GM19468 (cell line): ENCODE measurements around the gene PCNX4.

Source experiments
- ATAC-seq: cut with Tn5 transposase; IDR thresholded peaks from one replicate; pipeline ENCODE4 v1.9.1; 2021; ENCODE audit warnings: mild to moderate bottlenecking, moderate library complexity, moderate number of reproducible peaks; ENCODE audit not compliant: unreplicated experiment; ENCODE audit errors: extremely low read depth

The PCNX4 gene

DNA sequence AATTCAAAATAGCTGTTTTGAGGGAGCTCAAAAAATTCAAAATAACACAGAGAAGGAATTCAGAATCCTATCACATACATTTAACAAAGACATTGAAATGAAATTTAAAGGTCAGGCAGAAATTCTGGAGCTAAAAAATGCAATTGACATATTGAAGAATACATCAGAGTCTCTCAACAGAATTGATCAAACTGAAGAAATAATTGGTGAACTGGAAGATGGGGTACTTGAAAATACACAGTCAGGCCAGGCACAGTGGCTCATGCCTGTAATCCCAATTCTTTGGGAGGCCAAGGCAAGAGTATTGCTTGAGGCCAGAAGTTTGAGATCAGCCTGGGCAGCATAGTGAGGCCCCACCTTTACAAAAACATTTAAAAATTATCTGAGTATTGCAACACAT, 107.6 kb downstream of the PCNX4 start:
- ATAC-seq: no peak

DNA sequence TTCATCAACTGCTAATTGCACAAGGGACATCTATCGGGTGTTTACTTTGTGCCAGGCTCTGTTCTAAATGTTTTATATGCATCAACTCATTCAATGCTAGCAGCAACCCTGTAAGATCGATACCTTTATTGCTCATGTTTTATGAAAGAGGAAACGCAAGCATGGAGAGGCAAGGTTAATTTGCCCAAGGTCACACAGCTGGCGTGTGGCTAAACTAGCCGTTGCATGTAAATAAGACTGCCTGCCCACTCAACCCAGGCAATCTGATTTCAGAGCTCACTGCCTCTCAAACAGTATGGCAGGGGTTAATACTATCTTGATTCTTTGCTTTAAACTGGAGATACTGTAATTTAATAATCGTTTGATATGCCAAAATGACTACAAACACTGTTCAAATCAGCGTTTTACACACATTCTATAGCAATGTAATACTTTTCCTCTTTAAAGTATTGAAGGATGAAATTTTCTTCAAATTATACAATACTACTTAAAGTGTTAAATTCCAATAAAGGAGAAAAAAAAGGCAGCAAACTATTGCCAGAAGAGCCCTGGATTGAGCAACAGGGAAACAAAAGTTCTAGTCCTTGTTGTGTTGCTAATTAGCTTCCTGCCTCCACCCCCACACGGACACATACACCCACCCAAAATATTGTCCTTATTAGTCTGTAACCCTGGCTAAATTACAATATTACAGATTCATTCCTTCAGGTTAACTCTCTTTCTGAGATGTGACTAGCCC, 112.5 kb downstream of the PCNX4 start:
- peak; percentile 89 for ATAC-seq

DNA sequence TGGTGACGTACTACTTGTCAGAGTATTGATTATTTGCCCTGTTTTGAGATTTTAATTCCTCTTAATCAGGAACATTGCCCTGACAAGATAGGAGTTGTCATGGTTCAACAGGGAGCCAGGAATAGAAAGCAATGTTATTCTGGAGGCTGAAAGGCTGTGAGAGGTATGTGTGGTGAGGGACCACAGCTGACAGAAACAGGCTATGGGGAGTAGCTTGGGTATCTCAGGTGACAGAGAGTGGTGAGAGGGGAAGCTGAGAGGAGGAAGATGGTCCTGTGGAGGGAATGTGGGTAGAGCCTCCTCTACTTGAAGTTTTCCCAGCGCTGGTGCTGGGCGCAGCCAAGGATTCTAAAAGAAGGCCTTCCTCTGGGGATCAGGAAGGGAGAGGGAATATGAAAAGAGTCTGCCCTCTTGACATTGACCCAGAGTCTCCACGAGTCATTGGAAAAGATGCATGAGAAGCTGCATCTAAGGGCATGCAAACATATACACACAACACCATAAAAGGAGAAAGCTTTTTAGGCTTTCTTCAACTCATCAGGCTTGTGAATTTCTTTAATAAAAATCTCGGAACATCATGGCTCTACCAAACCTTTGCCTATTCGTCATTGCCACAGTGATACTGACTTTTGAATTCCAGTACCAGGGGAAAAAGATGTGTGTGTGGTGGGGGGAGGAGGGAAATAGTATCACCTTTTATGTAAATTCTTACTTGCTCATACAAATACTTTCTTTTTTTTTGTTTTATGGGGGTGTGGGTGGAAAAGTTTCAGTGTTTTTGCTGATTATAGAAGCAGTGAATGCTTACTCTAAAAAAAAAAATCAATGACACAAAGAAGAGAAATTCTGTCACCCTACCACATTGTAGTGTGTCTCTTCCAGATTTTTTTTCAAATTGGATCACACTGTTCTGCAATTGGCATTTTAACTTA, 113.4 kb downstream of the PCNX4 start:
- ATAC-seq: peak; percentile 19

DNA sequence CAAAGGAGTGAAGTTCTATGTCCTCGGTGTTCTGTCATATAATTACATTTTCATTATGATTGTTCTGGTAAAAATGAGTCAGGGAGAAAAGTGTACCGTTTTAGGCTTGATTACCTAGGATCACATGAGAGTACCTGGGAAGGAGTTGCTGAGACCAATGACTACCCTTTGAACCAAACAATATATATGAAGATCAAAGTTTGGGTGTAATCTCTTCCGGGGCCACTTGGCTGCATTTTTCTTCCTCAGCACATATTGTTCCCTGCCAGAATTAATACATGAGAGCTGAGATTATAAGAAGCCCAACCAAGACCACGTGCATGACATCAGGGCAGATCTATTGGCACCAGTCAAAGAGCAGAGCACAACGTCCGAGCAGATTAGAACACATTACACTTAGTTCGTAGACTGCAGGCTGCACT, 114.5 kb downstream of the PCNX4 start:
- ATAC-seq: no peak

DNA sequence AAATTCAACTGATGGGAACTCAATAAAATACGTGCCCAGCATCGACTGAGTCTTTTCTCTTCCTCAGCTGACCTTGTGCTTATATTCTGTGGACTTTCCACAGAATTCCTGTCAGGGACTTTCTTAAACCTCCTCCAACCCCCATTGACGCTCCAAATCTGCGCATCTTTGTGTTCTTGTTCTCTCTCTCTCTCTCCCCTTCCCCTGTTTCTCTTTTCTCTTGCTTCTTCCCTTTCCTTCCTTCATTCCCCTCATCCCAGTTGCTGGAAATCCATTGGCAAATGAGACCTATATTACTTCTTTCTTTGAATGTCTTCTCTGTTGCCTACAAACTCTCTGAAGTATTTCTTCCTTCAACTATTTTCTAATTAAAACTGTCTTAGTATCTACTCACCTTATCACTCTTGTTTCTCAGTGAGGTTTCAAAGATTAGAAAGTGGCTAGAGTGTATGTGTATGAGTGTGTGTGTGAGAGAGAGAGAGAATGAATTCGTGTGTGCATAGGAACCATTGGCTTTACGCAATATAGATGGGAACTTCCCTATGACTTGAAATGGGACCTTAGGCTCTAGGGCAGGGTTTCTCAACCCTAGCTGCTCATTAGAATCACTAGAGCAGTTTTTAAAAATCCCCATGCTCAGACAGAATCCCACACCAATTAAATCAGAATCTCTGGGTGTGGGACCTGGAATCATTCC, 115.3 kb downstream of the PCNX4 start:
- ATAC-seq: no peak

DNA sequence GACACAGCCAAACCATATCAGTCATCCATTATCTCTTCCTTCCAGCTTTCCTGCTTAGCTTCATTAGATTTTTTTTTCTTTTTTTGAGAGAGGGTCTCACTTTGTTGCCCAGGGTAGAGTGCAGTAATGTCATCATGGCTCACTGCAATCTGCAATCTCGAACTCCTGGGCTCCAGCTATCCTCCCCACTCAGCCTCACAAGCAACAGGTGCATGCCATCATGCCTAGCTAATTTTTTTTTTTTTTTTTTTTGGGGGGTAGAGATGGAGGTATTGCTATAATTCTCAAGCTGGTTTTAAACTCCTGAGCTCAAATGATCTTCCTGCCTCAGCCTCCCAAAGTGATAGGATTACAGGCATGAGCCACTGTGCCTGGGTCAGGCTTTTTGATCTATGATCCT, 119.0 kb downstream of the PCNX4 start:
- no peak for ATAC-seq

- ATAC-seq: no peak
These were observed 119.4 kb downstream of the PCNX4 start for GRCh38 chr14:60211153-60211552.

- ATAC-seq: peak; percentile 93
These were observed 121.0 kb downstream of the PCNX4 start for GRCh38 chr14:60212503-60213371.

DNA sequence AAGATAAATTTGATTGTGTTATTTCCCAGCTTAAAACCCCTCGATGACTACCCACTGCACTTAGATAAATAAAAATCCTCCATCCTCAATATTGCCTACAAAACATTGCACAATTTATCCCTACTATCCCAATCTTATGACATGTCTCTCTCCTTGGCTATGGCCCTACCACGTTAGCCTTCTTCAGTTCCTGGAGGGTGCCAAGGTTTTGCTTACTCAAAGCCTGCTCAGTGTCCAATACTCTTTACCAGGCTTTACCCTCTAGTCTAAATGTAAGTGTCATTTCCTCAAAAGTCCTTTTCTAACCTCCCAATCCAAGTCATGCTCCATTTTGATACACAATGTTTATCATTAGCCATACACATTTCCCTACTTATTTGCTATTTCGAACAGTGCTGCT, 122.3 kb downstream of the PCNX4 start:
- ATAC-seq: no peak

DNA sequence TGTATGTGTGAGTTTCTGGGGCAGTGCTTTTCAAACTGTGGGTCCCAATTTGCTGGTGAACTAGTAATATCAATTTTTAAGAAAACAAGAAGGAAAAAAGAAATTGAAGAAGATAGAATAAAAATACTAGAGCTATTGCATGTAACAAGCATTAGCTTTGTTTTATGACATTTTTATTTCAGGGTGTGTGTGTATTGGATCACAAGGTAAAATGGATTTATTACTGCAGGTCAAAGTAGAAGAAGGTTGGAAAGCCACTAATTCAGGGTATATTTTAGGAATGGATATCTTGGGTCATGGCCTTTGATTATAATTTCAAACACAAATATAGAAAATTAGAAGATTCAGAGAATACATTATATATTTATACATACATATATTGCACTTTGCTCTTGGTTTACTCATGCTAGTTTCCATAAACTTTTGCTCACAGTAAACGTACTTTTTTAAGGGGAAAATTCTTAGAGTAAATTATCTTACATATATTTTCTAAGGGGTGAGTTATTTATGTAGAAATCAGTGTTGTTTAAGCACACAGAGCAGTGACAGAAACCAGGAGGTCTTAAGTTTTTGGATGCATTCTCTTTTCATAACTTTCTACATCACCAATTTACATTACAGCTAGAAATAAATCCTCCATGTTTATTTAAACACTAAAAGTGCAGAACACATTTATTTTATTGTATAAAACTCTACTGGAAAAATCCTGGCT, 122.8 kb downstream of the PCNX4 start:
- ATAC-seq: no peak

DNA sequence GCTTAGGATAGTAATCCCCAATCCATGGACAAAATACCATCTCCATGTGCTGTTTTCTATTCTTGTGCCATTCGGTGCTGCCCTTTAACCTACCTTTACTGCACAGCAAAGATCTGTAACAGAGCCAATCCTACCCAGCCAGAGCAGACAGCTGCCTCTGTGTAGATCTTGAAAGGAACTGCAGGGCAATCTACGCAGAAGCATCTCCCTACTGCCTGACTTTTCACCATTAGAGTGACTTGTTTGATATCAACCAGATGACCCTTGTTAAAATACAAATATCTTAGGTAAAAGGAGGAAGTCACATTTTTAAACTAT, 123.4 kb downstream of the PCNX4 start:
- ATAC-seq: no peak

- ATAC-seq: no peak
These were observed 124.0 kb downstream of the PCNX4 start for GRCh38 chr14:60215520-60216420.

- ATAC-seq: no peak
These were observed 126.0 kb downstream of the PCNX4 start for GRCh38 chr14:60217713-60218112.
